ENCODE data around the gene ODC1. TPM values are rescaled to one million over a fixed set of nuclear protein-coding genes. Genes with fewer than 3 reads are reported as not detected.

The ODC1 gene
- total RNA-seq, 1 donor from 2014 or later: 88.0 TPM

DNA sequence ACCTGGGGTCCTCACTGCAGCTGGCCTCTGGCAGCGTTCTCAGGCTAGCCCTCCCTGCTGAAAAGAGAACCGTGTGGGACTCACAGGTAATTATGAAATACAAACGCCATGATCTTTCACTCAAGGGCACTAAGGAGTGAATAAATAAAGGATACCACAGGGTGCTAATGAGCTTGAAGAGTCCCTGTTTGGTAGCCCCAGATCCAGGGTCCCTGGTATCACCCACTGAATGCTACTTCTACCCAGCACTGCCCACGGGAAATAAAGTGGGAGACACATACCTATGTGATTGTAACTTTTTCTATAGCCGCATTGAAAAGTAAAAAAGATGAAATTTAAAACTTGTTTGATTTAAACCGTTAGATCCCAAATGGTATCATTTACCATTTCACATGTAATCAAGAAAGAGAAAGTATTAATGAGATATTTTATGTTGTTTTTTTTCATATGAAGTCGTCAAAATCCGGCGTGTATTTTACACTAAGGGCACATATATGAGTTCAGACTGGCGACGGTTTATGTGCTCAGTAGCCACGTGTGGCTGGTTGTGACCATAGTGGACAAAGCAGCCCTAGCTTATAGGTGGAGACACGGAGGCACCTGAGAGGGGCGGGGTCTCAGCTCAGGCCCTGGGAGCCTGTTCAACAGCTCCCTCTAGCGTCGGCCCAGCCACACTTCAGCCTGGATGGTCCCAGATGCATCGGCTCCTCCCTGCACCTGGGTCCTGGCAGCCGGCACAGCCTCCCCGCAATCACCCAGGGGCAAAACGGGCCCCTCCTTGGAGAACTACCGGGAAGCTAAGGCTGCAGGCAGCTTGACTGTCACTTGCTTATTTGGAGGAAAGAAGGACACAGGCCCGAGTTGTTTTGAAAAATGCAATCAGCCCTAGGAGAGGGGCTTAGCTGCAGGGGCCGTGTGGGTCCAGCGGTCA lies 39.2 kb downstream of the ODC1 start:
- no peak overlapping the region for H3K27ac Mint-ChIP-seq (ENCODE audit: unreplicated experiment)

DNA sequence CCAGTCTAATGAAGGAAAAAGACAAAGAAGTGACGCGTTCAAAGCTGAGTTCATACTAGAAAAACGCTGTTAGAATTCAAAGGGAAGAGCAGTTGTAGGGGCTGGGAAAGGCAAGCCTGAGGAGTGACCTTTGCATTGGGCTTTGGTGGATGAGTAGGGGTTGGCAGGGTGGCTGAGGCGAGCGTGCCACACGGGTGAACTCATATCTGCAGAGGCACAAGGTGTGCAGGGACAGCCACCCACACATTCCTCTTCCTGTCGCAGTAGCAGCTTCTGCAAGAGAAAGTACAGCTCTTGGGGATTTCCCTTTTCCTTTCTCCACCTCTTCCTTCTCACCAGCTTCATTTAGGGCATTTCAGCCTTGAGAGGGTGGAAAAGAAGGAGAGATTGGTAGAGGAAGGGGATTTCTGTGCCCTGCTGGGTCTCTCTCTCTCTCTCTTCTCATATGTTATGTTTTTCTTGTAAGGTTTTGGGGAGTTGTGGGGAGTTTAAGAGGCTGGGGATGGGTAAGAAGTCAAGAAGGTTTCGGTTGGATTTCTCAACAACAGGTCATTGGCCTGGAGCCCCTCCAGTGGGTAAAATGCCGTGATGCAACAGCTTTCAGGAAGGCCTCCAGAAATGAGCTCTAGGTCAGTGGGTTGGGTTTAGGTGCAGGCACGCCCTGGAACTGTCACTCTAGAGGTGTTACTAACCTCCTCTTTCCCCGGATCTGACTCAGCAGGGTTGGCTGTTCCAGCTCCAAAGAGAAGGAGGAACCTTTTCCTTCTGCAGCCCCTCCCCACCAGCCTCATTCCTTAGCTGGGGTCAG lies 40.1 kb downstream of the ODC1 start:
- no peak overlapping the region for H3K27ac Mint-ChIP-seq (ENCODE audit: unreplicated experiment)
- H3K4me1 Mint-ChIP-seq (ENCODE audit: low read depth, unreplicated experiment): peaks cover 10% of the 10 kb centered on the region
- H3K4me3 Mint-ChIP-seq (ENCODE audit: unreplicated experiment): no peak overlapping the region
- TF ChIP-seq, protein P1, sequence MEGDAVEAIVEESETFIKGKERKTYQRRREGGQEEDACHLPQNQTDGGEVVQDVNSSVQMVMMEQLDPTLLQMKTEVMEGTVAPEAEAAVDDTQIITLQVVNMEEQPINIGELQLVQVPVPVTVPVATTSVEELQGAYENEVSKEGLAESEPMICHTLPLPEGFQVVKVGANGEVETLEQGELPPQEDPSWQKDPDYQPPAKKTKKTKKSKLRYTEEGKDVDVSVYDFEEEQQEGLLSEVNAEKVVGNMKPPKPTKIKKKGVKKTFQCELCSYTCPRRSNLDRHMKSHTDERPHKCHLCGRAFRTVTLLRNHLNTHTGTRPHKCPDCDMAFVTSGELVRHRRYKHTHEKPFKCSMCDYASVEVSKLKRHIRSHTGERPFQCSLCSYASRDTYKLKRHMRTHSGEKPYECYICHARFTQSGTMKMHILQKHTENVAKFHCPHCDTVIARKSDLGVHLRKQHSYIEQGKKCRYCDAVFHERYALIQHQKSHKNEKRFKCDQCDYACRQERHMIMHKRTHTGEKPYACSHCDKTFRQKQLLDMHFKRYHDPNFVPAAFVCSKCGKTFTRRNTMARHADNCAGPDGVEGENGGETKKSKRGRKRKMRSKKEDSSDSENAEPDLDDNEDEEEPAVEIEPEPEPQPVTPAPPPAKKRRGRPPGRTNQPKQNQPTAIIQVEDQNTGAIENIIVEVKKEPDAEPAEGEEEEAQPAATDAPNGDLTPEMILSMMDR (IDR thresholded peaks at IDR 0.05; ENCODE audit: partially characterized antibody, unreplicated experiment): no peak
- H3K9me3 Mint-ChIP-seq (ENCODE audit: unreplicated experiment): peaks cover 3% of the 10 kb centered on the region
- no peaks in the 10 kb centered on the region for H3K36me3 Mint-ChIP-seq (ENCODE audit: unreplicated experiment)
- H3K27me3 Mint-ChIP-seq (ENCODE audit: unreplicated experiment): peaks cover 9% of the 10 kb centered on the region
- DNase-seq: no peak

More for the DNA sequence above, 39.2 kb downstream of the ODC1 start:
- Mint-ChIP-seq H3K27me3 (ENCODE audit: unreplicated experiment) (peaks cover 9% of the 10 kb centered on the region), H3K9me3 (ENCODE audit: unreplicated experiment) (peaks cover 2% of the 10 kb centered on the region), H3K4me1 (ENCODE audit: low read depth, unreplicated experiment) (peaks cover 9% of the 10 kb centered on the region), H3K4me3 (ENCODE audit: unreplicated experiment) (no peak overlapping the region), H3K36me3 (ENCODE audit: unreplicated experiment) (no peaks in the 10 kb centered on the region)
- TF ChIP-seq, protein P1 (IDR thresholded peaks at IDR 0.05; ENCODE audit: partially characterized antibody, unreplicated experiment): peak; percentile 98
- peak; percentile 84 for DNase-seq

DNA sequence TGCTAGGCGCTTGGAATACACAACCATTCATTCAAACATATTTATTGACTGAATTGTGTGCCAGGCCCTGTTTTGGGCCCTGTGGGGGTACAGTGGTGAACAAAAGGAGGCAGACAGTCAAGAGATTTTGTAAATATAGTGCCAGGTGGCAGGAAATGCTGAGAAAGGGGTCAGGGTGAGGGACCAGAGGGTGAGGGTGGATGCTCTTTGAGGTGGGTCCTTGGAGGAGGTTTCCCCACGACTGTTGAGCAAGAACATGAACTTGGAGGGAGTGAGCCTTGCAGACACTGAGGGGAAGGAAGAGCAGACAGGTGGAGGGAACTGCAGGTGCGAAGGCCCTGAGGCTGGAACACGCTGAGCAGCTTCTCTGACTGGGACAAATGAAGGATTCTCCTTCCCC lies 40.7 kb downstream of the ODC1 start:
- TF ChIP-seq, protein P1 (IDR thresholded peaks at IDR 0.05; ENCODE audit: partially characterized antibody, unreplicated experiment): no peak
- no peak for DNase-seq
- Mint-ChIP-seq H3K27ac (ENCODE audit: unreplicated experiment) (no peak overlapping the region), H3K4me1 (ENCODE audit: low read depth, unreplicated experiment) (peaks cover 10% of the 10 kb centered on the region), H3K9me3 (ENCODE audit: unreplicated experiment) (peaks cover 1% of the 10 kb centered on the region), H3K27me3 (ENCODE audit: unreplicated experiment) (peaks cover 8% of the 10 kb centered on the region), H3K4me3 (ENCODE audit: unreplicated experiment) (no peak overlapping the region), H3K36me3 (ENCODE audit: unreplicated experiment) (no peaks in the 10 kb centered on the region)

DNA sequence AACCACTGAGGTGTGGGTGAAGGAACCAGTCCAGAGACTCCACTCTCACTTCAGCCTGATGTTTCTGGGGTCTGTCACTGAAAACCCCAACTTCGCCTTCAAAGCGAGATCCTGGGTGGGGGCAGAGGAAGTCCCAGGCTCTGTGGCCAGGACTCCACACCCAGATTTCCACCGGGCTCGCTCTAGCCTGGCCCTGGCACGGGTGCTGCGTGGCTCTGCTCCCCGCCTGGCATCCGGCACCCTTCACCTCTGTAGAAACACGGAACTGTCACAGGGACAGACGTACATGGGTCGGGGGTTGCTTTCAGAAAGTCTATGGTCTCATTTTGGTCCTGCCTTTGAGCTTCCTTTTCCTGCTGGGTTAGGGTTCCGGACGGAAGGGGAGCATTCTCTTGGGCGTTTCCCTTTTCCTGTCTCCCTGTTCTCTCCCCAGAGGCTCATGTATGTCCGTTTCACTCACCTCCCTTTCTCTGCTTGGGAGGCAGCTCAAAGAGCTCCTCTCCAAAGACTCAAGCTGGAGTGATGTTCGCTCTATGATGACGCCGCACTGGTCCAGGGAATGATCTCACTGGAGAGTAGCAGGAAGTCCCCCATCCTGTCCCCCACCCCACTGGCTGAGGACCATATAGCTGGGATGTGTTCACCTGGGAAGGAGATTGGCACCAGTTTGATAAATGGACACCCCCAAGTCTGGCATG lies 41.5 kb downstream of the ODC1 start:
- H3K4me3 Mint-ChIP-seq (ENCODE audit: unreplicated experiment): no peak overlapping the region
- H3K9me3 Mint-ChIP-seq (ENCODE audit: unreplicated experiment): peaks cover 1% of the 10 kb centered on the region
- DNase-seq: no peak
- H3K27ac Mint-ChIP-seq (ENCODE audit: unreplicated experiment): no peak overlapping the region
- no peaks in the 10 kb centered on the region for H3K36me3 Mint-ChIP-seq (ENCODE audit: unreplicated experiment)
- peaks cover 5% of the 10 kb centered on the region for H3K27me3 Mint-ChIP-seq (ENCODE audit: unreplicated experiment)
- peaks cover 10% of the 10 kb centered on the region for H3K4me1 Mint-ChIP-seq (ENCODE audit: low read depth, unreplicated experiment)
- TF ChIP-seq, protein P1 (IDR thresholded peaks at IDR 0.05; ENCODE audit: partially characterized antibody, unreplicated experiment): no peak

Measured in glutamatergic neuron (in vitro differentiated cells).